NK-92 (cell line): ENCODE data around the gene ALDH1L2.

Experiments used
- DNase-seq: peaks from one replicate; lab custom pipeline; 2025; ENCODE audit not compliant: unreplicated experiment; lab: John Stamatoyannopoulos, UW

ALDH1L2 gene

DNA sequence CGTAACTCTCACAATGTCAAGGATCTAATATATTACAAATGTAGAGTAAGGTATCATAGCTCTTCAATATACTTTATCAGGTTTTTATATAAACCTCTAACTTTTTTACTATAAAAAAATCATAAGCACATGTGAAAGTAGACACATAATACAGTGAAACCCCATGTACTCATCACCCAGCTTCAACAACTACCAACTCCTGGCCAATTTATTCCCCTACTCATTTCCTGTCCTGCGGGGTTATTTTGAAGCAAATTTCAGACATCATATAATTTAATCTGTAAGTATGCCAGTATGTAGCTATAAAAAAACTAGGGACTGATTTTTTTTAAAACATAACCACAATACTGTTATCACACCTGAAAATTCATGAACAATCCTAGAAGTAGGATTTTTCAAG, 50.4 kb downstream of the ALDH1L2 start:
- no peak for DNase-seq

DNA sequence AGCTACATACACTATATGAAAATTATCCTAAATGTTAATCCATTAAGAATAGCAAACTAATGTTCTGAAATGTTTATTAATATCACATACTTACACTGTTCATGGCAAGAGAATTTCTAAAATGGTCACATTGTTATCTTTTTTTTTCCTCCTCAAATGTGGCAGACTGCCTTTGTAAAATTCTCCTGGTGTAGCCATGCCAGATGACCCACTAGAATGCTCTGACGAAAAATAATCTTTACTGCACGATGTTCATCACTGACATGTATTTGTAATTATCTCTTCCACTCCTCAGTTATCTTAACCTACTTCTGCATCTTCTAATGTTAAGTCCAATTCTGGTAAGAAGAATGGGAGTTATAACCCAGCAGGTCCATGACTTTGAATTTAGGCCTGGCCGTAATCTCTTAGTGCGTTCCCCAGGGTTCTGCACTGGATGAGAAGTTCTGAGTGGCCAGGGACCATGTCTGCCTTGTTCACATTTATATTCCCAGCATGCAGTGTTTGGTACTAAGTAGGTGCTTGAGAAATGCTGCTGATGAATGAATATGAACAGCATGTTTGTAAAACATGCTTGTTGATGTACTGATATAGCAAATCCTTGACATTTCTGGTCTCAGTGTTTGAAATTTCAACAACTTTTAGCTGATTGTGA, 51.4 kb downstream of the ALDH1L2 start:
- DNase-seq, result no peak

DNA sequence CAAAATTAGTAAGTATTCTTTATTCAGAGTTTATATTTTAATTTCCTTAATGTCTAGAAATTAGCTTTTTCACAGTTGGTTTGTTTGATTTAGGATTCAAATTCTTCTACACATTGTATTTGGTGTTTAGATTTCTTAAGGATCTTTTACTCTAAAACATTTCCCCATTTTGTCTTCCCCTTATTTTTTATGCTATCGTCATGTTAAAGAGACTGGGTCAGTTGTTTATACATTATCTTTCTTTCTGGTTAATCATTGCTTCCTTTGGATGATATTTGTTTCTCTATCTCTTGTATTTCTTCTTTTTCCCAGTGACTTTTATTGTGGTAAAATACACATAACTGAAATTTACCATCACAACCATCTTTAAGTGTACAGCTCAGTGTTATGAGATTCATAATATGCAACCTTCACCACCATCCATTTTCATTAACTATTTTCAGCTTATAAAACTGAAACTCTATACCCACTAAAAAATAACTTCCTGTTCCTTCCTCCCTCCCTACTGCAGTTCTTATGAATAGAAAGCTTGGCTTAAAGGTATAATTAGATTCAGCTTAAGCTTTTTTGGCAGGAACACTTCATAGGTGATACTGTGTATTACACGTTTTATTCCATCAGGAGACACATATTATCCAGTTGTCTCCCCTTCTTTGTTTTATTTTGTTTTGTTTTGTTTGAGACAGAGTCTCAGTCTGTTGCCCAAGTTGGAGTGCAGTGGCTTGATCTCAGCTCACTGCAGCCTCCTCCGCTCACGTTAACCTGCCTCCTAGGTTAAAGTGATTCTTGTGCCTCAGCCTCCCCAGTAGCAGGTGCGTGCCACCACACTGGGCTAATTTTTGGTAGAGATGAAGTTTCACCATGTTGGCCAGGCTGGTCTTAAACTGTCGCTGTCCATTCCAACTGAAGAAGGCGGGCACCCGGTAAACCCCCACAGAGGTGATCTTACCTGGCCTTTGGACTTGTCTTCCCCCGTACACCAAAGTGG, 53.1 kb downstream of the ALDH1L2 start:
- no peak for DNase-seq

DNA sequence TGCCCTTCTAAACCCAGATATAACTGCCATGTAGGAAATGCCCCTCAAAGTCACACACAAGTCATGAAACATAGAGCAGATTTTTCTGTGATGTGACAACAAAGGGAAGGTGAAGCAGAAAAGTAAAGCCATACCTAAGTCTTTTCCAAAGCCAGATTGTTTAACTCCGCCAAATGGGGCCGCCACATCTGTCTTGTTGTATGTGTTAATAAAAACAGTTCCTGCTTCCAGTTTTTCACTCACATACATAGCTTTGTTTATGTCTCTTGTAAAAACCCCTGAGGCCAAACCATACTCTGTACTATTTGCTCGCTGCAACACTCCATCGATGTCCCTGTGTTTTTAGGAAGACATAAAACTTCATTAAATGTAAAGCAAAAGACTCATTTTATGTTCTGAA, 57.8 kb downstream of the ALDH1L2 start:
- no peak for DNase-seq

DNA sequence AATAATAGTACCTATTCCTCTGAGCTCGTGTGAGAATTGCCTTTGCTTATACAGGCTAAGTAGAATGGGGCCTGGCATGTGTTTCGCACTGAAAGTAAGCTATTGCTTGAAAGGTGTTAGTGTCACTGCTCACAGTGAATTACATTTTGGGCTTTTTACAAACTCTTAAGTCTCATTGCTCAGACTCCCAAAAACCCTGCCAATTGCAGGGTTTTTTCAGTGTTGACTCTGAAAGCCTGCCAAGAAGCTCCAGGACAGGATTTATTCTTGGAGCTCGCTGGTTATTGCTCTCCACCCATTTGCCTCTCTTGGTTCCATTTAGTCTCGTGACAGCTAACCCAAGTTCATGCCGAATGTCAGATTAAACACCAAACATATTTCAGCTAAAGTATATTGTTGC, 58.4 kb downstream of the ALDH1L2 start:
- DNase-seq, result no peak

DNA sequence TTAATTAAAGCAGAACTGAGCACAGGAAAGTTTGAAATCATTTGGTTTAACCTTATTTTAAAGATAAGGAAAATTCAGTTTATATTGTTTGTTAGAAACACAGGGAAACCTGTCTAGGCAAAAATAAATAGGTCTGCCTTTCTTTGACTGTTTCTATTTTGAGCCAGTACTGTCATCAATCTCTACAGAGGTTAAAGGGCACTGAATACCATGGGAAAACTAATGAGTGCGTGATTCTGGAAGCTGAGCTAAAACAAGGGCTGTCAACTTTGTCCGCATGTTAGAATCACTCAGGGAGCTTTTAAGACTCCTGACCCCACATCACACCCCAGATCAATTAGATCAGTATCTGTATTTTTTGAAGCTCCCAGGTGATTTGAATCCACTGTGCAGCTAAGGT, 59.3 kb downstream of the ALDH1L2 start:
- DNase-seq, result no peak

DNA sequence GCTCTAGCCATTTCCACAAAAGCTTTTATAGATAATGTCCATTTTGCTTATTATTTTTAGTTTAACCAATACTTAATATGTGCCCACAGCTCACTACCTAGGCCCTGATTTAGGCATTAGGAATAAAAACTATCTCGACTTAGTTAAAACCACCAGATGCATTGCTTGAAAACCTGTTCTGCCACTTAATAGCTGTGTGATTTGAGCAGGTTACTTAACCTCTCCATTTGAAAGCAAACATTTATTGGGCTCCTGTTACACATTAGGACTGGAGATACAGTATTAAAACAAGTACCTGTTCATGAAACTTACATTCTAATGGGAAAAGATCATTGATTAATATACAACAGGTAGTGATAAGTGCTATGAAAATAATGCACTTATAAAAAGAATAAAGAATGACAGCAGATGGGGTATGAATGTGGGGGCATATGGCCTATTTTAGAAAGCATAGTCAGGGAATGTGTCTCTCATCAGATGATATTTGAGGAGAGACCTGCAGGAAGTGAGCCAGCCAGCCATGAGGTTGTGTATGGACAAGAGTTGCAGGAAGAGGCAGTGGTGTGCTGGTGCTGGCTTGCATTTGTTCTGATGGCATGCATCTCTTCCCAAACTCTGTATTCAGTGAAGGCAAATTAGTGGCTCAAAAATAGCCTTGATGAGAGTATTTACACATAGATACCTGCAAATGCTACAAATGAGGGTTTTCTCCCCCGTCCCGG, 63.9 kb downstream of the ALDH1L2 start:
- DNase-seq, result no peak

DNA sequence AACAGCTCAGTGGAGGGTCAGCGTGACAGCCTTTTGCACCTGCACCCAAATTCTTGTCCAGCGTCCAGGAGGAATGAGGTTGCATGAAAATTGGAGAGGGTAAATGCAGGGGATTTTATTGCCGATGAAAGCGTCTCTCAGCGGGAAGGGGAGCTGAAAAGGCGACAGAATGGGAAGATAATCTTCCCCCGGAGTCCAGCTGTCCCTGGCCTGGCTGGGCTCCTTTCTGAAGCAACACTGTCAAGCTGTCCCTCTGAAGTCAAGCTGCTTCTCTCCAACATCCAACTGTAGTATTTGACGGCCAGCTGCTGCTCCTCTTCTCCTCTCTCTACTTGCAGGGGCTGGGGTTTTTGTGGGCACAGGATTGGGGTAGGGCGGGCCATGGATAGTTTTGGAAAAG, 65.5 kb downstream of the ALDH1L2 start:
- no peak for DNase-seq

DNA sequence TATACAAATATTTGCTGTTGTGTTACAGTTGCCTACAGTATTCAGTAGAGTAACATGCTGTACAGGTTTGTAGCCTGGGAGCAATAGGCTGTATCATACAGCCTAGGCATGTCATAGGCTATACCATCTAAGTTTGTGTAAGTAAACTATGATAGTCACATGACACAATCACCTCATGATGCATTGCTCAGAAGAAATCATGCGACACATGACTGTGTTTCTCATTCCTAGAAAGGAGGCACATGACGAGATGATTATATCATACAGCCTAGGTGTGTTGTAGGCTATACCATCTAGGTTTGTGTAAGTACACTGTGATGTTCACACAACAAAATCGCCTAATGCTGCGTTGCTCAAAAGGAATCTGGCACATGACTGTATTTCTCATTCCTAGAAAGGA, 66.2 kb downstream of the ALDH1L2 start:
- no peak for DNase-seq

DNA sequence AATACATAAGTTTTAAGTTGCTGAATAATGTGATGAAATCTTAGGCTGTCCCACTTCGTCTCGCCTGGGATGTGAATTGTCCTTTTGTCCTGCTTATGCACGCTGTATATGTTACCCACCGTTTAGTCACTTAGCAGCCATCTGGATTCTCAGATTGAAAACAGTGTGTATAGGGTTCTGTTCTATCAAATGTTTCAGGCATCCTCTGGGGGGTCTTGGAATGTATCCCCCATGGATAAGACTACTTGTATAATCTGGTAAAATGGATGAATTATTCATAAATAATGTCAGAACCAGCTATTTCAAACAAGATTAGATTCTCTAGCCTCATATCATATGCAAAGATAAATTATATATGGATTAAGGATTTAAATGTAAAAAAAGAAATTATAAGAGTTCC, 68.7 kb downstream of the ALDH1L2 start:
- no peak for DNase-seq

DNA sequence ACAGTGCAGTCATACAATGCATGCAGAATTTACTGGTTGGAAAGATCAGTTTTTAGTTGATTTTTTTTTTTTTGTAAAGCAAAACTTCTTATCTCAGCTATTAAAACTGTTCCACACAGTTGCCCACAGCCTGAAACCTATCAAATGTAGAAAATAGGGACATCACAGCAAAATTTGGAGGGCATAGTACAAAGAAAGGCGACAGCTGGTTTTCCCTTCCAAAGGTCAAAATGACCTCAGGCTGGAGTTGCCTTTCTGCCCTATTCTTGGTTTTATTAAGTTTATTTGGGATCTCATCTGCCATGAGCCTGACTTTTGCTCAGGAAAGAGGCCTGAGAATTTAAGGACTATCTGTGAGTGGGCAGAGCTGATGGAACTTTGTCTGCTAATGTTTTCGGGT, 69.7 kb downstream of the ALDH1L2 start:
- DNase-seq, result no peak

DNA sequence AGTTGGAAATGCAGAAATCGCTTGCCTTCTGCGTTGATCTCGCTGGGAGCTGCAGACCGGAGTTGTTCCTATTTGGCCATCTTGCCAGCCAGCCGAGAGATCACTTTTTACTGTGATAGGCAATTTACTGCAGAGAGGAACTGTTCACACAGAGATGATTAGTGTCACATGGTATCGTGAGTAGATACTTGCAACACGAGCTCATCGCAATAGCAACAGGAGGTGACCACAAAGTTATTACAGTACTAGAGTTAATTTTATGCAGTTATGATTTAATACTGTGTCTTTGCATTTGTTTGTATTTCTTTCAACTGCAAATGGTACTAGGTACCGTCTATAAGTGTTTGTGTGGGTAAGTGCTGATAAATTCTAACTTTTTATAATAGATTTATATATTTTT, 70.4 kb downstream of the ALDH1L2 start:
- DNase-seq, result no peak

DNA sequence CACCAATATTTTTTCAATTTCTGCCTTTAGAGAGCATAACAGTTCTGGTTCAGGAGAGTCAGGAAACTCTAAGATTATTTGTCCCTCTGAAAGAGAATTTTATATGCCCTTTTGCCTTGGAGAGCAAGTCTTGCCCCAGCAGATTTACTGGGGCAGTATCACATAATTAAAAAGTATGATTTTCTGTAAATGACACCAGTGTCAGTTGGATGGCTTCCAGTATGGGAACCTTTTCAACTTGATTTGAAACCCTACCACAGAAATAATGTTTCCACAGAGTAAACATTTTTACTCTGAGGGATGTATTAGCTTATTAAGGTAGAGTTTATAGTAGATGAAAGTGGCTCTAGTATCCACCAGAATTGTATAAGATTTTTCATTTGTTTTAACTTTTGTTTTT, 82.8 kb downstream of the ALDH1L2 start:
- DNase-seq, result no peak

DNA sequence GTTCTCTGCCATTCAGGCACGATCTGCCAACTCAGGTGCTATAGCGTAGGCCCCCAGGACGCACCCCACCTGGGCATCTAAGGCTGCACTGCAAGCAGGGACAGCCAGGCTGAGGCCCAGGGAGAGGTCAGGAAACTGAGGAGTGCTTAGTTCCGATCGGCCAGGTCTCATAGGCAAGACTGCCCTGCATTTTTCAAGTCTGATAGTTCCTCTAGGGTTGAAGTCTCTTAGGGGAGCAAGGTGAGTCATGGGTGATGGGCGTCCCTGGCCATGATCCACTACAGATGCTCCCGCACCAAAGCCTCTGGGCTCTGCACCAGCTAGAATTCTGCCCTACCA, 84.9 kb downstream of the ALDH1L2 start:
- DNase-seq, result no peak

DNA sequence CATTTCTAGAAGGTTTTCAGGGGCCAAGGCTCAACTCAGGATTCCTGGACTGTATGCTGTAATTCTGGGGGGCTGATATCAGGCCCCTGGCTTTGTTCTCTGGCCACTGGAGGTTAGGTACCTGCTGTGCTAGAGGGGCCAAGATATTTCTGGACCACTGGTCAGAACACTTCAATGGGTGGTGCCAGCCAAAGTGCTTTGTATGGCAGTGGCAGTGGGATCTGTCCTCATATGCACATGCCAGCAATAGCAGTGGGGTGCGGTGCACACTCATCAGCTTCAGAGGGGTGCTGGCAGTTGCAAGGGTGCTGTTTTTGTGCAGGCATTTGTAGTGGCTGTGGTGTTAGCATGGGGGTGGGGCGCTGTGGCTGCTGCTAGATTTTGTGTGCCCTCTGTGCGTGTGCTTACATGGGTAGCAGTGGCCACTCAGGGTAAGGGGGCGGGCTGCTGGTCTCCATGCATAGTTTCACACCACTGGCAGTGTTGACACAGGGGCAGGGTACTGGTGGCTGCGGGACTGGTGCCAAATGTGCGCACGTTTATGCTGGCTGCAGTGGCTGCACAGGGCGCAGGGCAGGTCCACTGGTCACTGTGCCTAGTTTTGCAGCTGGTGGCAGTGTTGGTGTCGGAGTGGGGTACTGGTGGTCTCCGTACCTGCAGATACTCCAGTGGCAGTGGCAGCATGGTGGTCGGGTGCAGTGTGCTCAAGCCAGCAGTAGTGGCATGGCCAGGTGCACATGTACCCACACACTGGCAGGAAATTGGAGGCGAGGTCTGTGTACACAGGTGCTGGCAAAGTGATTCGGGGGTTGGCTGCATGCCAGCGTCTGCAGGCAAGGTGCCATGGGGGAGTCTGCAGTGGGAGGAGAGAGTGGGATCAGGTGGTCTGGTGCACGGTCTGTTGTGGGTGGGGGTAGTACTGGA, 85.6 kb downstream of the ALDH1L2 start:
- no peak for DNase-seq

DNA sequence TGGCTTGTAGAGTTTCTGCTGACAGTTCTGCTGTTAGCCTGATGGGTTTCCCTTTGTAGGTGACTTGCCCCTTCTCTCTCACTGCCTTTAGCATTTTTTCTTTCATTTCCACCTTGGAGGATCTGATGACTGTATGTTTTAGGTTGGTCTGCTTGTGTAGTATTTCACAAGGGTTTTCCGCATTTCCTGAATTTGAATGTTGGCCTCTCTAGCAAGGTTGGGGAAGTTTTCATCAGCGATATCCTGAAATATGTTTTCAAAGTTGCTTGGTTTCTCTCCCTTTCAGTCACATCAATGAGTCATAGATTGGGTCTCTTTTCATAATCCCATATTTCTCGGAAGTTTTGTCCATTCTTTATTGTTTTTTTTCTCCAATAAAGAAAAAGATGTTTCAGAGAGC, 86.7 kb downstream of the ALDH1L2 start:
- DNase-seq, result no peak

DNA sequence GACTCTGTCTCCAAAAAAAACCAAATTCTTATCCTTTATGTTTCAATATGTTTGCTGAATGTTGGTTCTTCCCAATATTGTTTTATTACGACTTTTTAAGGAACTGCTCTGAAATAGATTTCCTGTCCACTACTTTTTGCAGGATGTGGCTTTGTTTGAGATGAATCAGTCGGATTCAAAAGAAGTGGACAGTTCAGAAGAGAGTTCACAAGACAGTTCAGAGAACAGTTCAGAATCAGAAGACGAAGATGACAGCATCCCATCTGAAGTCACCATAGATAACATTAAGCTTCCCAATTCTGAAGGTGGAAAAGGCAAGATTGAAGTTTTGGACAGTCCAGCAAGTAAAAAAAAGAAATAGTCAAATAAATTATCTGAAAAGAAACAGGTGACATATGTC, 89.9 kb downstream of the ALDH1L2 start:
- DNase-seq, result no peak

DNA sequence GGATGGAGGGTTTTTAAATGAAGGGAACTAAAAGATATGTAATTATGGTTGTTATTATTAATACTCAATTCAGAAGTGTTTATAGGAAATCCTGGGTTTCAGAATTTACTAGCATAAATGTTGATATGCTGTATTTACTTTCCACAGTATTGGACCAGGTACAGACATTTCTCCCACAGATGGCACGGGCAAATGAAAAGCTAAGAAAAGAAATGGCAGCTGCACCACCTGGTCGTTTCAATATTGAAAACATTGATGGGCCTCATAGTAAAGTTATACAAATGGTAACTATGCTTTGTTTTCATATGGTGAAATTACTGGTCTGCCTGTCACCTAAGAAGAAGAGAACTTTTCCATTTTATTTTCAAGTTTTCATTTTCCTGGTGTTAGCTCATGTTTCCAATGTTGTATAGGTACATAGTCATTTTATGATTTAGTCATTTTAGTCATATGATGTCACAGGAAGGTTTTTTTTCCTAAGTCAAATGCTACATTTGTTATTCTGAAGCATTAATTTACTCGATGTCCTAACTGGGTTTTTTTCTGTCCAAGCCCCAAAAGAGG, 92.6 kb downstream of the ALDH1L2 start:
- DNase-seq, result no peak

DNA sequence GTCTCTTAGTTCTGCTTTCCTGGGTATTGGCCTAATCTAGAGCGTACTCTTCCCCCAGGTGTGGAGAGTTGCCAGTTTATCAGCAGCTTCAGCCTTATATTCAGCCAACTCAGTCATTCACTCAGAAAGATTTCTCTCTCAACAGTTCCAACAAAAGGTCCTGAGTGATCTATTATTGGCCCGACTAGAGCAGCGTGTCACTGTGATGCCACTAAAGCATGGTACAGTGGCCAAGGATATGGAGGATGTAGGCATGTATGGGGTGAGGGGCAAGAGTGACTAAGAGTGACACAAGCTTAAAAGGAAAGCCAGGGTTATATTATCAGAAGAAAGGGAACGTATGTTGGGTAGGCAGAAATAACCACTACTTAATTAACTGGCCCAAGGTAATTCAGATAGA, 93.3 kb downstream of the ALDH1L2 start:
- no peak for DNase-seq
